Measurements from ENCODE around the gene ANGPTL4.

ANGPTL4 gene

GRCh38 chr19:8389891-8390616 is 26.1 kb downstream of the ANGPTL4 start, which contains the start of gene RAB11B:
Gene RAB11B (plus strand): TSS chr19:8390360. CDS start chr19:8390417, 57 bp downstream.
- Histone ChIP-seq H2AFZ (ENCODE audit: low read length) (peak within 1 kb of the TSS; percentile 72), H3K27me3 (replicated peaks; ENCODE audit: insufficient read depth, low read length) (no peaks in the 10 kb centered on the region), H3K4me1 (ENCODE audit: low read length) (peaks cover 4% of the 10 kb centered on the region; the same call in 1 of the 2 replicates)

DNA sequence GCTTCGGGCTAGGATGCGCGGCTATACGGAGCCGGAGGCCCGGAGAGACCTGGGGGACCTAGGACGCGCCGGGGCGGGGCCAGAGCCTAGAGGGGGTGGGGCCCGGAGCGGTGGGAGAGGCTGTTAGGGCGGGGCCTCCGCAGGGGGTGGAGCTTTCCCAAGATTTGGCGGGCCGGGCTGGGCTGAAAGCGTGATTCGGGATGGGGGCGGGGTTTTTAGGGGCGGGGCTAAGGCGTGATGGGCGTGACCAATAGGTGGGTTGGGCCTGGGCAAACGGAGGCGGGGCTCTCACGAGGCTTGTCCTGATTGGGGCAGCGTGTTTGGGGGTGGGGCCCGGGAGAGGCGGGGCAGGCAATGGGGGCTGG is 26.6 kb downstream of the ANGPTL4 start:
- no peak for TF ChIP-seq EZH2phosphoT487 (IDR thresholded peaks at IDR 0.05; ENCODE audit: low read length)
- no peak for TF ChIP-seq EZH2 (optimal IDR thresholded peaks at IDR 0.05; ENCODE audit: low read depth, low read length)
- TF ChIP-seq, protein P1, sequence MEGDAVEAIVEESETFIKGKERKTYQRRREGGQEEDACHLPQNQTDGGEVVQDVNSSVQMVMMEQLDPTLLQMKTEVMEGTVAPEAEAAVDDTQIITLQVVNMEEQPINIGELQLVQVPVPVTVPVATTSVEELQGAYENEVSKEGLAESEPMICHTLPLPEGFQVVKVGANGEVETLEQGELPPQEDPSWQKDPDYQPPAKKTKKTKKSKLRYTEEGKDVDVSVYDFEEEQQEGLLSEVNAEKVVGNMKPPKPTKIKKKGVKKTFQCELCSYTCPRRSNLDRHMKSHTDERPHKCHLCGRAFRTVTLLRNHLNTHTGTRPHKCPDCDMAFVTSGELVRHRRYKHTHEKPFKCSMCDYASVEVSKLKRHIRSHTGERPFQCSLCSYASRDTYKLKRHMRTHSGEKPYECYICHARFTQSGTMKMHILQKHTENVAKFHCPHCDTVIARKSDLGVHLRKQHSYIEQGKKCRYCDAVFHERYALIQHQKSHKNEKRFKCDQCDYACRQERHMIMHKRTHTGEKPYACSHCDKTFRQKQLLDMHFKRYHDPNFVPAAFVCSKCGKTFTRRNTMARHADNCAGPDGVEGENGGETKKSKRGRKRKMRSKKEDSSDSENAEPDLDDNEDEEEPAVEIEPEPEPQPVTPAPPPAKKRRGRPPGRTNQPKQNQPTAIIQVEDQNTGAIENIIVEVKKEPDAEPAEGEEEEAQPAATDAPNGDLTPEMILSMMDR (IDR thresholded peaks at IDR 0.05; ENCODE audit: low read length), result no peak
- peaks cover 7% of the 10 kb centered on the region; the same call in 1 of the 2 replicates for H4K20me1 ChIP-seq (ENCODE audit: insufficient read depth, low read length)
- H3F3A ChIP-seq (ENCODE audit: insufficient read depth, low read length), result no peaks in the 10 kb centered on the region
- H2AFZ ChIP-seq (ENCODE audit: low read length), result 0 out of 2 replicates have a peak overlapping the region, but pooled peaks have one; percentile 2
- H3K4me2 ChIP-seq (ENCODE audit: low read depth, low read length), result peak overlapping the region; percentile 47; the same call in 1 of the 2 replicates
- peaks cover 4% of the 10 kb centered on the region; the same call in 1 of the 2 replicates for H3K4me1 ChIP-seq (ENCODE audit: low read length)
- no peaks in the 10 kb centered on the region for H3K9me3 ChIP-seq (replicated peaks; ENCODE audit: insufficient read depth, low read length)
- H3K9me2 ChIP-seq (replicated peaks; ENCODE audit: insufficient read depth, low read length), result no peaks in the 10 kb centered on the region
- H3K4me3 ChIP-seq (ENCODE audit: low read length), result peak overlapping the region; percentile 78
- DNase-seq, result peak; percentile 93
- H3K9ac ChIP-seq (ENCODE audit: low read length), result peak overlapping the region; percentile 89
- peak overlapping the region; percentile 76 for H3K27ac ChIP-seq (ENCODE audit: low read length)
- H3K79me2 ChIP-seq (ENCODE audit: low read length), result peaks cover 48% of the 10 kb centered on the region
- H3K36me3 ChIP-seq (replicated peaks; ENCODE audit: insufficient read depth, low read length), result no peaks in the 10 kb centered on the region
- no peaks in the 10 kb centered on the region for H3K27me3 ChIP-seq (replicated peaks; ENCODE audit: insufficient read depth, low read length)

More at GRCh38 chr19:8389891-8390616, 26.1 kb downstream of the ANGPTL4 start, which contains the start of gene RAB11B:
- Histone ChIP-seq H3K9me3 (replicated peaks; ENCODE audit: insufficient read depth, low read length) (no peaks in the 10 kb centered on the region), H3K4me2 (ENCODE audit: low read depth, low read length) (peak within 1 kb of the TSS; percentile 47), H3K4me3 (ENCODE audit: low read length) (peak within 1 kb of the TSS; percentile 78), H3K27ac (ENCODE audit: low read length) (peak within 1 kb of the TSS; percentile 76), H3F3A (ENCODE audit: insufficient read depth, low read length) (no peaks in the 10 kb centered on the region), H3K36me3 (replicated peaks; ENCODE audit: insufficient read depth, low read length) (no peaks in the 10 kb centered on the region), H3K9me2 (replicated peaks; ENCODE audit: insufficient read depth, low read length) (no peaks in the 10 kb centered on the region), H4K20me1 (ENCODE audit: insufficient read depth, low read length) (peaks cover 7% of the 10 kb centered on the region; the same call in 1 of the 2 replicates), H3K9ac (ENCODE audit: low read length) (peak within 1 kb of the TSS; percentile 89), H3K79me2 (ENCODE audit: low read length) (peaks cover 42% of the 10 kb centered on the region)
- TF ChIP-seq EZH2phosphoT487 (IDR thresholded peaks at IDR 0.05; ENCODE audit: low read length), result no peak
- peak; percentile 100 for DNase-seq

- H3K4me3 ChIP-seq (ENCODE audit: low read length), result peak overlapping the region; percentile 9; the same call in 1 of the 2 replicates
- H2AFZ ChIP-seq (ENCODE audit: low read length), result no peak overlapping the region
- peaks cover 55% of the 10 kb centered on the region for H3K79me2 ChIP-seq (ENCODE audit: low read length)
- no peak overlapping the region for H3K27ac ChIP-seq (ENCODE audit: low read length)
- no peak for TF ChIP-seq EZH2phosphoT487 (IDR thresholded peaks at IDR 0.05; ENCODE audit: low read length)
- no peak for TF ChIP-seq EZH2 (optimal IDR thresholded peaks at IDR 0.05; ENCODE audit: low read depth, low read length)
- H3F3A ChIP-seq (ENCODE audit: insufficient read depth, low read length), result no peaks in the 10 kb centered on the region; the same call in 1 of the 2 replicates
- peak overlapping the region; percentile 47; the same call in 1 of the 2 replicates for H3K4me2 ChIP-seq (ENCODE audit: low read depth, low read length)
- no peak for DNase-seq
- H3K4me1 ChIP-seq (ENCODE audit: low read length), result peaks cover 8% of the 10 kb centered on the region
- H4K20me1 ChIP-seq (ENCODE audit: insufficient read depth, low read length), result peaks cover 7% of the 10 kb centered on the region; the same call in 1 of the 2 replicates
- H3K9ac ChIP-seq (ENCODE audit: low read length), result no peak overlapping the region
- H3K27me3 ChIP-seq (replicated peaks; ENCODE audit: insufficient read depth, low read length), result no peaks in the 10 kb centered on the region
- H3K36me3 ChIP-seq (replicated peaks; ENCODE audit: insufficient read depth, low read length), result no peaks in the 10 kb centered on the region
- no peaks in the 10 kb centered on the region for H3K9me3 ChIP-seq (replicated peaks; ENCODE audit: insufficient read depth, low read length)
- H3K9me2 ChIP-seq (replicated peaks; ENCODE audit: insufficient read depth, low read length), result no peaks in the 10 kb centered on the region
Observed at GRCh38 chr19:8391198-8392016, 27.5 kb downstream of the ANGPTL4 start.

- no peak overlapping the region for H2AFZ ChIP-seq (ENCODE audit: low read length)
- no peaks in the 10 kb centered on the region for H3K9me2 ChIP-seq (replicated peaks; ENCODE audit: insufficient read depth, low read length)
- TF ChIP-seq, protein P1 (IDR thresholded peaks at IDR 0.05; ENCODE audit: low read length), result no peak
- TF ChIP-seq EZH2phosphoT487 (IDR thresholded peaks at IDR 0.05; ENCODE audit: low read length), result no peak
- no peak for TF ChIP-seq EZH2 (optimal IDR thresholded peaks at IDR 0.05; ENCODE audit: low read depth, low read length)
- H3K9me3 ChIP-seq (replicated peaks; ENCODE audit: insufficient read depth, low read length), result no peaks in the 10 kb centered on the region
- no peak overlapping the region for H3K4me3 ChIP-seq (ENCODE audit: low read length)
- H3K27me3 ChIP-seq (replicated peaks; ENCODE audit: insufficient read depth, low read length), result no peaks in the 10 kb centered on the region
- no peak overlapping the region for H3K4me2 ChIP-seq (ENCODE audit: low read depth, low read length)
- H4K20me1 ChIP-seq (ENCODE audit: insufficient read depth, low read length), result peaks cover 11% of the 10 kb centered on the region; the same call in 1 of the 2 replicates
- H3K4me1 ChIP-seq (ENCODE audit: low read length), result peaks cover 12% of the 10 kb centered on the region
- H3K79me2 ChIP-seq (ENCODE audit: low read length), result peaks cover 61% of the 10 kb centered on the region
- DNase-seq, result no peak
- H3K9ac ChIP-seq (ENCODE audit: low read length), result no peak overlapping the region
- no peaks in the 10 kb centered on the region; the same call in 1 of the 2 replicates for H3F3A ChIP-seq (ENCODE audit: insufficient read depth, low read length)
- no peaks in the 10 kb centered on the region for H3K36me3 ChIP-seq (replicated peaks; ENCODE audit: insufficient read depth, low read length)
- no peak overlapping the region for H3K27ac ChIP-seq (ENCODE audit: low read length)
Observed at GRCh38 chr19:8392017-8392591, 28.1 kb downstream of the ANGPTL4 start.
